Activated naive CD8-positive, alpha-beta T cell treated with anti-CD3 and anti-CD28 coated beads, Interleukin-2, amount 10 ng/mL, durations not matched to agents 7 days and 5 days (primary cell): ENCODE results near the gene TPPP2. TPM values are rescaled to one million over a fixed set of nuclear protein-coding genes. Genes with fewer than 3 reads are reported as not detected.
"Not testable (repeated sequence)": the region's sequence is repeated elsewhere in the genome, so short reads cannot be mapped to it uniquely, and the experiment has no call there.

Experiments
- ATAC-seq: fragments of 150-1000 bp; cut with Tn5 transposase; one replicate; pipeline ENCODE4 v1.10.0; 2021; ENCODE audit warnings: low read depth, moderate library complexity
- POLR2A ChIA-PET: fragments of 350-600 bp; sonication (Branson Sonifier 250); formaldehyde crosslinking; loops from one replicate; lab custom pipeline; 2021; ENCODE audit warnings: antibody characterized with exemption; lab: Charles Lee
- DNase-seq: peaks from one replicate; pipeline ENCODE4 v3.0.0; 2021
- H3K27ac Mint-ChIP-seq: one replicate; pipeline ENCODE4 v1.8.0; 2022; ENCODE audit warnings: mild to moderate bottlenecking, mixed read lengths
- H3K27me3 Mint-ChIP-seq: one replicate; pipeline ENCODE4 v1.8.0; 2022; ENCODE audit warnings: mild to moderate bottlenecking, moderate library complexity, mixed read lengths
- H3K36me3 Mint-ChIP-seq: one replicate; pipeline ENCODE4 v1.8.0; 2021; ENCODE audit warnings: mild to moderate bottlenecking, mixed read lengths
- H3K4me1 Mint-ChIP-seq: one replicate; pipeline ENCODE4 v1.8.0; 2021; ENCODE audit warnings: mixed read lengths
- H3K4me3 Mint-ChIP-seq: one replicate; pipeline ENCODE4 v1.8.0; 2022; ENCODE audit warnings: mild to moderate bottlenecking, moderate library complexity, mixed read lengths
- H3K9me3 Mint-ChIP-seq: one replicate; pipeline ENCODE4 v1.8.0; 2021; ENCODE audit warnings: mixed read lengths
- total RNA-seq, 2 experiments: library from RNA; stranded (reverse); gene quantifications; one replicate each; pipeline ENCODE4 v1.2.3, GENCODE V29; 2021

The TPPP2 gene
- total RNA-seq, 2 experiments from 2014 or later = not detected

GRCh38 chr14:21037156-21037555 lies 7.1 kb downstream of the TPPP2 start:
- H3K36me3 Mint-ChIP-seq = no peaks in the 10 kb centered on the region
- H3K27me3 Mint-ChIP-seq = peaks cover 11% of the 10 kb centered on the region
- POLR2A ChIA-PET = no interaction called here
- ATAC-seq = no peak
- DNase-seq = no peak
- H3K4me1 Mint-ChIP-seq = no peaks in the 10 kb centered on the region
- H3K9me3 Mint-ChIP-seq = no peaks in the 10 kb centered on the region
- no peak overlapping the region for H3K4me3 Mint-ChIP-seq
- no peak overlapping the region for H3K27ac Mint-ChIP-seq

- H3K27ac Mint-ChIP-seq = no peak overlapping the region
- POLR2A ChIA-PET = no interaction called here
- H3K4me3 Mint-ChIP-seq = no peak overlapping the region
- no peaks in the 10 kb centered on the region for H3K36me3 Mint-ChIP-seq
- H3K9me3 Mint-ChIP-seq = no peaks in the 10 kb centered on the region
- no peak for DNase-seq
- H3K27me3 Mint-ChIP-seq = peaks cover 23% of the 10 kb centered on the region
- H3K4me1 Mint-ChIP-seq = no peaks in the 10 kb centered on the region
- no peak for ATAC-seq
Observed at GRCh38 chr14:21038441-21039422, 8.7 kb downstream of the TPPP2 start.

- no peak overlapping the region for H3K4me3 Mint-ChIP-seq
- peaks cover 25% of the 10 kb centered on the region for H3K27me3 Mint-ChIP-seq
- POLR2A ChIA-PET = no interaction called here
- no peaks in the 10 kb centered on the region for H3K9me3 Mint-ChIP-seq
- H3K27ac Mint-ChIP-seq = no peak overlapping the region
- no peak for DNase-seq
- no peaks in the 10 kb centered on the region for H3K36me3 Mint-ChIP-seq
- H3K4me1 Mint-ChIP-seq = peaks cover 4% of the 10 kb centered on the region
- ATAC-seq = peak; percentile 81
Observed at GRCh38 chr14:21039585-21040369, 9.8 kb downstream of the TPPP2 start.

- POLR2A ChIA-PET = no interaction called here
- H3K27me3 Mint-ChIP-seq = peaks cover 31% of the 10 kb centered on the region
- no peak for ATAC-seq
Observed at GRCh38 chr14:21040370-21040925, 10.4 kb downstream of the TPPP2 start.

GRCh38 chr14:21040941-21041340 lies 10.9 kb downstream of the TPPP2 start:
- DNase-seq, H3K36me3 Mint-ChIP-seq, ATAC-seq, H3K9me3 Mint-ChIP-seq, H3K4me1 Mint-ChIP-seq, H3K4me3 Mint-ChIP-seq, H3K27ac Mint-ChIP-seq, POLR2A ChIA-PET: not testable (repeated sequence)
- H3K27me3 Mint-ChIP-seq = peaks cover 34% of the 10 kb centered on the region

More at GRCh38 chr14:21040370-21040925, 10.4 kb downstream of the TPPP2 start:
- Mint-ChIP-seq H3K27ac (no peak overlapping the region), H3K4me1 (peaks cover 4% of the 10 kb centered on the region), H3K4me3 (no peak overlapping the region), H3K36me3 (no peaks in the 10 kb centered on the region), H3K9me3 (no peaks in the 10 kb centered on the region)
- DNase-seq = no peak

- ATAC-seq (no peak), DNase-seq (no peak)
- POLR2A ChIA-PET = no interaction called here
- H3K27me3 Mint-ChIP-seq = peaks cover 36% of the 10 kb centered on the region
- peak within 1 kb of the TSS; percentile 0 for H3K27ac Mint-ChIP-seq
- no peaks in the 10 kb centered on the region for H3K9me3 Mint-ChIP-seq
- H3K4me3 Mint-ChIP-seq = no peak within 1 kb of the TSS
- H3K36me3 Mint-ChIP-seq = no peaks in the 10 kb centered on the region
- H3K4me1 Mint-ChIP-seq = peaks cover 4% of the 10 kb centered on the region
Observed at GRCh38 chr14:21041676-21042433, 11.8 kb downstream of the TPPP2 start, which contains the start of gene RNASE7. Gene RNASE7 (plus strand): TSS chr14:21042362. CDS start chr14:21042993, 631 bp downstream.

GRCh38 chr14:21042918-21043317 lies 12.9 kb downstream of the TPPP2 start:
- POLR2A ChIA-PET = interaction anchor here (0.5 kb wide), 1 partner anchor 37 kb away, joined by 6 read pairs; no protein-coding TSS in a partner anchor
- no peak overlapping the region for H3K27ac Mint-ChIP-seq
- H3K36me3 Mint-ChIP-seq = no peaks in the 10 kb centered on the region
- DNase-seq (no peak), ATAC-seq (no peak)
- H3K9me3 Mint-ChIP-seq = no peaks in the 10 kb centered on the region
- peaks cover 4% of the 10 kb centered on the region for H3K4me1 Mint-ChIP-seq
- peaks cover 40% of the 10 kb centered on the region for H3K27me3 Mint-ChIP-seq
- no peak overlapping the region for H3K4me3 Mint-ChIP-seq

- Mint-ChIP-seq H3K36me3 (no peaks in the 10 kb centered on the region), H3K4me1 (peaks cover 4% of the 10 kb centered on the region), H3K27me3 (peaks cover 37% of the 10 kb centered on the region), H3K9me3 (no peaks in the 10 kb centered on the region), H3K27ac (no peak overlapping the region), H3K4me3 (no peak overlapping the region)
- POLR2A ChIA-PET = interaction anchor here (0.5 kb wide), 1 partner anchor 38 kb away, joined by 6 read pairs; no protein-coding TSS in a partner anchor
- DNase-seq (no peak), ATAC-seq (no peak)
Observed at GRCh38 chr14:21043387-21043973, 13.5 kb downstream of the TPPP2 start.

- Mint-ChIP-seq H3K27me3 (peaks cover 37% of the 10 kb centered on the region), H3K4me3 (no peak overlapping the region), H3K9me3 (no peaks in the 10 kb centered on the region), H3K27ac (no peak overlapping the region), H3K36me3 (no peaks in the 10 kb centered on the region), H3K4me1 (peaks cover 4% of the 10 kb centered on the region)
- POLR2A ChIA-PET = no interaction called here
- ATAC-seq (no peak), DNase-seq (no peak)
Observed at GRCh38 chr14:21043974-21044618, 14.1 kb downstream of the TPPP2 start.

- Mint-ChIP-seq H3K36me3 (no peaks in the 10 kb centered on the region), H3K4me1 (peaks cover 4% of the 10 kb centered on the region), H3K27ac (no peak overlapping the region), H3K27me3 (peaks cover 34% of the 10 kb centered on the region), H3K4me3 (no peak overlapping the region), H3K9me3 (no peaks in the 10 kb centered on the region)
- DNase-seq (no peak), ATAC-seq (no peak)
- POLR2A ChIA-PET = no interaction called here
Observed at GRCh38 chr14:21047378-21047781, 17.4 kb downstream of the TPPP2 start.

GRCh38 chr14:21048638-21049037 lies 18.6 kb downstream of the TPPP2 start:
- no peaks in the 10 kb centered on the region for H3K36me3 Mint-ChIP-seq
- H3K4me1 Mint-ChIP-seq = peaks cover 4% of the 10 kb centered on the region
- no peak for DNase-seq
- POLR2A ChIA-PET = no interaction called here
- no peak for ATAC-seq
- no peaks in the 10 kb centered on the region for H3K9me3 Mint-ChIP-seq
- no peak overlapping the region for H3K4me3 Mint-ChIP-seq
- peaks cover 27% of the 10 kb centered on the region for H3K27me3 Mint-ChIP-seq
- H3K27ac Mint-ChIP-seq = no peak overlapping the region

- Mint-ChIP-seq H3K9me3 (no peaks in the 10 kb centered on the region), H3K4me1 (peaks cover 4% of the 10 kb centered on the region), H3K36me3 (no peaks in the 10 kb centered on the region), H3K27ac (no peak overlapping the region), H3K4me3 (no peak overlapping the region), H3K27me3 (peaks cover 26% of the 10 kb centered on the region)
- DNase-seq (no peak), ATAC-seq (no peak)
- POLR2A ChIA-PET = no interaction called here
Observed at GRCh38 chr14:21049271-21049673, 19.3 kb downstream of the TPPP2 start.
